ENCODE measurements around the gene CCDC102B. TPM values are rescaled to one million over a fixed set of nuclear protein-coding genes. Genes with fewer than 3 reads are reported as not detected.

Gene CCDC102B
- total and polyA plus RNA-seq, 2 of the 8 experiments (the other 6 are each of a cell fraction or from before 2014, with no cell fraction given): 0.80 to 1.1 TPM

- TF ChIP-seq CTCF (IDR thresholded peaks at IDR 0.05; ENCODE audit: control extremely low read depth in 1 of 3, insufficient read depth in 1 of 3, low read depth in 1 of 3, low read length in 3 of 3) (no peak), GTF2F1 (IDR thresholded peaks at IDR 0.05; ENCODE audit: borderline replicate concordance, low read depth, low read length) (no peak), YY1 (IDR thresholded peaks at IDR 0.05; ENCODE audit: low read depth, low read length) (no peak), ATF3 (IDR thresholded peaks at IDR 0.05; ENCODE audit: insufficient read depth, low read depth, low read length) (no peak)
Observed at GRCh38 chr18:68833756-68834155, 35.9 kb downstream of the CCDC102B start (continued).
